IPS-20b (cell line): ENCODE data around the gene HBZ.
"Not testable (repeated sequence)": the region's sequence is repeated elsewhere in the genome, so short reads cannot be mapped to it uniquely, and the experiment has no call there.

Source experiments
- H3K27ac ChIP-seq: one replicate; pipeline ENCODE4 v1.5.1; 2013; ENCODE audit warnings: low read length
- H3K27me3 ChIP-seq: 2 replicates; pipeline ENCODE4 v1.6.1; 2013; ENCODE audit warnings: mild to moderate bottlenecking, low read length, inconsistent platforms; ENCODE audit not compliant: insufficient read depth
- H3K36me3 ChIP-seq: 2 replicates; pipeline ENCODE4 v1.6.1; 2013; ENCODE audit warnings: low read depth, mild to moderate bottlenecking, inconsistent platforms, low read length, moderate library complexity; ENCODE audit not compliant: insufficient read depth
- H3K4me1 ChIP-seq: 2 replicates; pipeline ENCODE4 v1.6.1; 2013; ENCODE audit warnings: mild to moderate bottlenecking, control low read depth, inconsistent platforms, low read length, moderate library complexity; ENCODE audit not compliant: insufficient read depth
- H3K4me3 ChIP-seq: 2 replicates; pipeline ENCODE4 v1.5.1; 2013; ENCODE audit warnings: mild to moderate bottlenecking, low read length, inconsistent platforms
- H3K9ac ChIP-seq: 2 replicates; pipeline ENCODE4 v1.6.1; 2013; ENCODE audit warnings: low read depth, mild to moderate bottlenecking, inconsistent platforms, low read length, moderate library complexity
- H3K9me3 ChIP-seq: 2 replicates; pipeline ENCODE4 v1.6.1; 2013; ENCODE audit warnings: mild to moderate bottlenecking, low read depth, low read length, inconsistent platforms; ENCODE audit not compliant: insufficient read depth

The HBZ gene

GRCh38 chr16:140175-140857 lies 12.1 kb upstream of the HBZ start:
- no peaks in the 10 kb centered on the region for H3K36me3 ChIP-seq
- no peaks in the 10 kb centered on the region for H3K4me1 ChIP-seq
- H3K27me3 ChIP-seq = 0 out of 2 replicates have a peak, but pooled peaks cover 3% of the 10 kb centered on the region
- no peak overlapping the region for H3K4me3 ChIP-seq
- H3K27ac ChIP-seq = no peak overlapping the region
- no peaks in the 10 kb centered on the region for H3K9me3 ChIP-seq
- H3K9ac ChIP-seq = no peak overlapping the region

GRCh38 chr16:142405-142967 lies 10.0 kb upstream of the HBZ start:
- Histone ChIP-seq H3K4me1 (no peaks in the 10 kb centered on the region), H3K4me3 (no peak overlapping the region), H3K36me3 (no peaks in the 10 kb centered on the region), H3K9me3 (no peaks in the 10 kb centered on the region), H3K9ac (no peak overlapping the region), H3K27me3 (0 out of 2 replicates have a peak, but pooled peaks cover 3% of the 10 kb centered on the region), H3K27ac (no peak overlapping the region)

GRCh38 chr16:143047-143446 lies 9.4 kb upstream of the HBZ start:
- no peaks in the 10 kb centered on the region for H3K36me3 ChIP-seq
- no peak overlapping the region for H3K9ac ChIP-seq
- no peak overlapping the region for H3K27ac ChIP-seq
- no peaks in the 10 kb centered on the region for H3K9me3 ChIP-seq
- no peak overlapping the region for H3K4me3 ChIP-seq
- 0 out of 2 replicates have a peak, but pooled peaks cover 3% of the 10 kb centered on the region for H3K27me3 ChIP-seq
- no peaks in the 10 kb centered on the region for H3K4me1 ChIP-seq

DNA sequence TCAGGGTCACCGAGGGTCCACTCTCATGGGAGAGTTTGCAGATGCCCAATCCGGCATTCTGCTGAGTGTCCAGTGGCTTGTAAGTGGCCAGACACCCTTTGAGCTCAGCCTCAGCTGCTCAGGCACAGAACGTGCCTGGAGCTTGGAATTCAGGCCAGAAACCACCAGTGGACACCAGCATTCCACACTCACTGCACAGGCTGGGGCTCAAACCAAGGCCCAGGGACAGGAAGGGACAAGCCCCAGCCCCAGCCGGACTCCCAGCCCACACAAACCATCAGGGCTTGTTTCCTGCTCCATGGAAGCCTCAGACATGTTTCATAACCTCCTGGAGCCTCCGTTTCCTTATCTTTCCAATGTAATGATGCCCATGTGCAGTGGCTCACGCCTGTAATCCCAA lies 9.0 kb upstream of the HBZ start:
- no peaks in the 10 kb centered on the region for H3K36me3 ChIP-seq
- H3K9ac ChIP-seq = no peak overlapping the region
- H3K4me3 ChIP-seq = no peak overlapping the region
- no peaks in the 10 kb centered on the region for H3K4me1 ChIP-seq
- no peak overlapping the region for H3K27ac ChIP-seq
- H3K9me3 ChIP-seq = no peaks in the 10 kb centered on the region
- H3K27me3 ChIP-seq = peaks cover 3% of the 10 kb centered on the region

DNA sequence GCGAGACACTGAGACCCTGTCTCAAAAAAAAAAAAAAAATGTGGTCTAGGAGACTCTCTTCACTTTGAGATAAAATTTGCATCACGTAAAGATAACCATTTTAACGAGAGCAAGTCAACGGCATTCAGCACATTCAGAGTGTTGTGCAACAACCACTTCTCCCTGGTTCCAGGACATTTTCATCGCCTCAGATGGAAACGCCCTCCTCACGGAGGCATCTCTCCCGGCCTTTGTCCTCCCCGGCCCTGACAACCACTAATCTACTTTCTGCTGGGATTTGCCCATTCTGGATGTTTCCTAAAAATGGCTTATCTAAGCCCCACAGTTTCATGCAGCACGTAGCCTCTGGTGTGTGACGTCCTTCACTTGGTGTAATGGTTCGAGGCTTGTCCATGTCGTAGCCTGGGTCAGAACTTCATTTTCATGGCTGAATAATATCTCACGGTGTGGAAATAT lies 7.6 kb upstream of the HBZ start:
- Histone ChIP-seq H3K27me3 (peaks cover 15% of the 10 kb centered on the region), H3K36me3 (no peaks in the 10 kb centered on the region), H3K4me3 (no peak overlapping the region), H3K27ac (no peak overlapping the region), H3K9me3 (no peaks in the 10 kb centered on the region), H3K9ac (no peak overlapping the region), H3K4me1 (no peaks in the 10 kb centered on the region)

DNA sequence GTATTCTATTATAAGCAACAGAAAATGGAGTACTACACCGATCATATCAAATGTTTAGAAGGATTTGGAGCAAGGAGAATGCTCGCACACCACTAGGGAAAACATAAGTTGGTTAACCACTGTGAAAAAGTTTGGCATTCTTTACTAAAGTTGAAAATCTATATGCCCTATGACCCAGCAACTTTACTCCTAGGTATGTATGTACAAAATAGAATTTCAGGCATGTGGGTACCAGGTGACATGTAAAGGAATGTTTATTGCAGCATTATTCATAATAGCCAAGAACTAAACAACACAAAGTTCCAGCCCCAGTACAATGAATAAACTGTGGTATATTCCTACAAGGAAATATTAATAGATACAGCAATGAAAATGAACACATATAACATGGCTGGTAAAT lies 5.8 kb upstream of the HBZ start:
- H3K36me3 ChIP-seq = no peaks in the 10 kb centered on the region
- no peak overlapping the region for H3K4me3 ChIP-seq
- no peaks in the 10 kb centered on the region for H3K4me1 ChIP-seq
- no peak overlapping the region for H3K27ac ChIP-seq
- H3K27me3 ChIP-seq = peaks cover 24% of the 10 kb centered on the region
- H3K9me3 ChIP-seq = no peaks in the 10 kb centered on the region
- no peak overlapping the region for H3K9ac ChIP-seq

- no peaks in the 10 kb centered on the region for H3K4me1 ChIP-seq
- H3K9ac ChIP-seq = no peak overlapping the region
- H3K36me3 ChIP-seq = no peaks in the 10 kb centered on the region
- peaks cover 35% of the 10 kb centered on the region for H3K27me3 ChIP-seq
- no peak overlapping the region for H3K4me3 ChIP-seq
- no peaks in the 10 kb centered on the region for H3K9me3 ChIP-seq
- H3K27ac ChIP-seq = no peak overlapping the region
These were observed 3.3 kb upstream of the HBZ start for GRCh38 chr16:149024-149660.

DNA sequence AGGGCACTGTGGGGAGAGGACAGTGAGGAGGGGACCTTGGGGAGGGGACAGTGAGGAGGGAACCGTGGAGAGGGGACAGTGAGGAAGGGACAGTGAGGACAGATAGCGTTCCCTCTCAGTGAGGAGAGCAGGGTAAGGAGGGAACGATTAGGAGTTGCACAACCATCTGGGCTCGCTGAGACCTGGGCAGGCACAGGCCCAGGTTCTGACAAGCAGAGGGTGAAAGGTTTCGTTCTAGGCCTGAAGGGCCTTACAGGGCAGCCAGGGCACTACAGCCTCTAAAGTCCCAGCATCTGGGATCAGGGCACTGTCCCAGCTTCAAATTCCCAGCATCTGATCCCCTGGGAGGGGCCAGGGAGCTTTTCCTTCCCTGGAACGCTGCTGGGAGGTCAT lies 681 bp downstream of the HBZ start:
- not testable (repeated sequence) for H3K36me3 ChIP-seq, H3K27ac ChIP-seq, H3K4me1 ChIP-seq, H3K9me3 ChIP-seq, H3K4me3 ChIP-seq, H3K9ac ChIP-seq
- H3K27me3 ChIP-seq = peaks cover 72% of the 10 kb centered on the region

GRCh38 chr16:153550-154216 lies 1.2 kb downstream of the HBZ start:
- H3K9ac ChIP-seq, H3K4me3 ChIP-seq, H3K27ac ChIP-seq, H3K36me3 ChIP-seq, H3K9me3 ChIP-seq, H3K4me1 ChIP-seq: not testable (repeated sequence)
- peaks cover 73% of the 10 kb centered on the region for H3K27me3 ChIP-seq

GRCh38 chr16:154217-155030 lies 2.0 kb downstream of the HBZ start:
- Histone ChIP-seq H3K9ac (no peak overlapping the region), H3K27ac (no peak overlapping the region), H3K4me3 (peak overlapping the region; percentile 69), H3K4me1 (no peaks in the 10 kb centered on the region), H3K36me3 (no peaks in the 10 kb centered on the region), H3K27me3 (peaks cover 72% of the 10 kb centered on the region), H3K9me3 (no peaks in the 10 kb centered on the region)

- H3K9ac ChIP-seq = no peak overlapping the region
- H3K27me3 ChIP-seq = peaks cover 74% of the 10 kb centered on the region
- H3K27ac ChIP-seq = no peak overlapping the region
- H3K9me3 ChIP-seq = no peaks in the 10 kb centered on the region
- no peaks in the 10 kb centered on the region for H3K4me1 ChIP-seq
- H3K4me3 ChIP-seq = peak overlapping the region; percentile 69
- no peaks in the 10 kb centered on the region for H3K36me3 ChIP-seq
These were observed 2.6 kb downstream of the HBZ start for GRCh38 chr16:155031-155398.
